Karpas-422 (cell line): ENCODE results near the gene OLFM3. TPM values are rescaled to one million over a fixed set of nuclear protein-coding genes. Genes with fewer than 3 reads are reported as not detected.

ENCODE experiments used
- DNase-seq: peaks from one replicate; pipeline ENCODE4 v3.0.0-alpha.2; 2015
- H2AFZ ChIP-seq: fragments of 200-600 bp; sonication (generic); 2 replicates; pipeline ENCODE4 v1.6.1; 2014; ENCODE audit warnings: antibody characterized with exemption, low read length, mixed read lengths
- H3K27ac ChIP-seq: fragments of 200-600 bp; sonication (generic); 2 replicates; pipeline ENCODE4 v1.5.1; 2014; ENCODE audit warnings: mild to moderate bottlenecking, low read length, moderate library complexity
- H3K27me3 ChIP-seq: fragments of 200-600 bp; sonication (generic); 2 replicates; pipeline ENCODE4 v1.6.1; 2014; ENCODE audit warnings: low read length, mixed read lengths
- H3K36me3 ChIP-seq: fragments of 200-600 bp; sonication (generic); 2 replicates; pipeline ENCODE4 v1.6.1; 2014; ENCODE audit warnings: low read length, mixed read lengths; ENCODE audit not compliant: insufficient read depth
- H3K4me1 ChIP-seq: fragments of 200-600 bp; sonication (generic); 2 replicates; pipeline ENCODE4 v1.6.1; 2014; ENCODE audit warnings: mild to moderate bottlenecking, low read length, mixed read lengths
- H3K4me2 ChIP-seq: fragments of 200-600 bp; sonication (generic); 2 replicates; pipeline ENCODE4 v1.6.1; 2014; ENCODE audit warnings: low read length, low read depth, mild to moderate bottlenecking; ENCODE audit not compliant: poor library complexity, severe bottlenecking
- H3K4me3 ChIP-seq: fragments of 200-600 bp; sonication (generic); 2 replicates; pipeline ENCODE4 v1.5.1; 2014; ENCODE audit warnings: mild to moderate bottlenecking, antibody characterized with exemption, low read length, mixed read lengths
- H3K79me2 ChIP-seq: fragments of 200-600 bp; sonication (generic); 2 replicates; pipeline ENCODE4 v1.6.1; 2014; ENCODE audit warnings: mild to moderate bottlenecking, low read length, mixed read lengths
- H3K9ac ChIP-seq: fragments of 200-600 bp; sonication (generic); 2 replicates; pipeline ENCODE4 v1.6.0; 2014; ENCODE audit warnings: low read length
- H3K9me2 ChIP-seq: fragments of 200-600 bp; sonication (generic), shearing (Covaris generic); replicated peaks from 2 replicates; pipeline ENCODE4 v1.6.0; 2014; ENCODE audit warnings: mild to moderate bottlenecking, low read length, moderate library complexity; ENCODE audit not compliant: insufficient read depth
- H3K9me3 ChIP-seq: fragments of 300-700, 200-600 bp; sonication (generic); 2 replicates; pipeline ENCODE4 v1.6.1; 2014; ENCODE audit warnings: low read length, mixed read lengths
- H4K20me1 ChIP-seq: fragments of 200-600 bp; sonication (generic); 2 replicates; pipeline ENCODE4 v1.6.1; 2014; ENCODE audit warnings: mild to moderate bottlenecking, antibody characterized with exemption, low read length, low read depth; ENCODE audit not compliant: insufficient read depth
- total RNA-seq: library from RNA; depleted of rRNA; stranded (reverse); fragments of >200 nt; shearing (Covaris generic); gene quantifications from 2 replicates; pipeline ENCODE4 v1.2.3, GENCODE V29; 2014; ENCODE audit warnings: low replicate concordance

The OLFM3 gene
- total RNA-seq, 1 experiment from 2014 or later = not detected

DNA sequence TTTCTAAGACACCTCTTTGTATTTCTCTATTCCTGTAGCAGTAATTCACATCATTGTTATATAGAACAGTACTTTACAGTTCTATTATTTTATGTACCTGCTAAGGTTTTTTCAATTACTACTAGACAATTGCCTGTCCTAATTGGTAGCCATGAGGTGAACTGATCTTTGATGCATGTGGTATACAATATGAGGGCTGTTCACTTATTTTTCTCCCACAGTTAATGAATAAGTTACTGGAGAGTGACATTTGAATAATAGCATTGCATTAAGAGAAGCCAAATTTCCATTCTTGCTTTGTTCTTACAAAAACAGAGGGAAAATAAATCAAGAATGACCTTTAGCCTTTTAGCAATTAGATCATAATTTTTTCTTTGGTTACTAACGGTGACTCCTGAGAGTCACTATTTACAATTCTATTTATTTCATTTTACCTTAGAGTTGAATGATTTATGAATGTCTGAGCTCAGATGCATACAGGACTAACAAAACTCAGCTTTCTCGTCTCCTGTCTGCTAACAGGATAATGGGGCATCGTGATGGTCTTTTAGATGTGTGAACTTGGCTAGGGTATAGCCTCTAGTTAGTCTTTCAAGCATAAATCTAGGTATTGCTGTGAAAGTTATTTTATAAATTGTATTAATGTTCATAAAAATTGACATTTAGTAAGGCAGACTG, 54.1 kb downstream of the OLFM3 start:
- DNase-seq = no peak
- Histone ChIP-seq H3K9ac (no peak overlapping the region), H3K9me2 (no peaks in the 10 kb centered on the region), H3K36me3 (no peaks in the 10 kb centered on the region), H2AFZ (no peak overlapping the region), H3K4me3 (no peak overlapping the region), H3K4me1 (no peaks in the 10 kb centered on the region), H3K9me3 (no peaks in the 10 kb centered on the region), H3K79me2 (no peaks in the 10 kb centered on the region), H3K27ac (no peak overlapping the region), H3K27me3 (no peaks in the 10 kb centered on the region), H3K4me2 (no peak overlapping the region), H4K20me1 (no peaks in the 10 kb centered on the region)

DNA sequence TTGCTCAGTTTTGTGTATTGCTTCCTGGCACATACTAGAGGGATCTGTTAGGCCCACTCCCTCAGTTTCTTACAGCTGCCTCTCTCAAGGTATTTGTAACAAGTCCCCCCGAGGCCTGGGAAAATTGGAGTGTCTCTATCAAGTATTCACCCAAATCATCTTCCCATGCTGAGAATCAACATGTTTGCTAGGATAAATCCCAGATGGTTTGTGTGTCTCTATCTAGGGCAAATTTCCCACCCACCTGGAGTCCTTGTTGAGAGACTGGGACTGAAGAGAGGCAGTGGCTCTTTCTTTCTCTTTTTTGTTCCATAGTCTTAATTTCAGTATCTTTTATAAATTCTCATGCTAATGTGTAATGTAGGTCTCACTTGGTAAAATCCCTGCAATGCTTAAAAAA, 58.0 kb downstream of the OLFM3 start:
- Histone ChIP-seq H2AFZ (no peak overlapping the region), H3K9ac (no peak overlapping the region), H3K9me3 (no peaks in the 10 kb centered on the region), H3K36me3 (no peaks in the 10 kb centered on the region), H3K27ac (no peak overlapping the region), H3K27me3 (no peaks in the 10 kb centered on the region), H3K4me3 (no peak overlapping the region), H4K20me1 (no peaks in the 10 kb centered on the region), H3K4me1 (no peaks in the 10 kb centered on the region), H3K4me2 (no peak overlapping the region), H3K9me2 (no peaks in the 10 kb centered on the region), H3K79me2 (no peaks in the 10 kb centered on the region)
- DNase-seq = no peak

DNA sequence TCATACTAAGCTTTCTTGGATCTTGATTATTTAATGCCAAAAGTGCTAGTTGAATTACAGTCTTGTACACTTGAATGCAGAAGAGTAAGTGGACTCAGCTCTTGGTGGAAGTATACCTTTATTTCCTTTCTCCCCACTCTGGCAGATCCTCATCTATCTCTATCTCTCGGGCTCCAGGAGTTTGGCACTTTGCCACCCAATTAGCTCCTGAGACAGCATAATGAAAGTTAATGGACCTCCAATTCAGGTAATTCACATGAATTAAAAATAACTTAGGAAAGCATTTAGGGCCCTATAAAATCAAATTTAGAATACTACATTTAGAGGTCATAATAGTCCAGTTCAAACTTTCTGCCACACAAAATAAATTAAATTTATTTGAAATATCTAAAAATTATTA, 67.4 kb downstream of the OLFM3 start:
- Histone ChIP-seq H3K4me3 (no peak overlapping the region), H3K4me2 (no peak overlapping the region), H3K36me3 (no peaks in the 10 kb centered on the region), H3K27ac (no peak overlapping the region), H2AFZ (no peak overlapping the region), H3K9ac (no peak overlapping the region), H3K79me2 (no peaks in the 10 kb centered on the region), H4K20me1 (no peaks in the 10 kb centered on the region), H3K9me2 (no peaks in the 10 kb centered on the region), H3K4me1 (no peaks in the 10 kb centered on the region), H3K27me3 (no peaks in the 10 kb centered on the region), H3K9me3 (no peaks in the 10 kb centered on the region)
- DNase-seq = no peak

DNA sequence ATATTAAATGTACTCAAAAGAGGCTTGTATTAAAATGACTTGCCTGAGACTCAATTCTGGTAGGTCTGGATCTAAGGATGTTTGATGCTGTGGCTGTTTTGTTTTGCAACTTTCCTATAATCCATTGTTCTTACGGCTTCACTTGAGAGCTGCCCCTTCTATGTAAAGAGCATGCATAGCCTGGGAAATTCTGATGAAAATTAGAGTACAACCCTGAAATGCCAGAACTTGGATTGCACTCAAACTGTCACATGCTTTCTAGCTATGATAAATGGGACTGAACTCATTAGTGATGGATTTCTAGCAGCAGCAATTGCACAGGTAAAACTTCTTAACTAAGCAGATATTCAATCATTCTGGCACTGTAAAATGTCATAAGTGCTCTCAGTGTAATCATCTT, 67.9 kb downstream of the OLFM3 start:
- no peak overlapping the region for H3K4me3 ChIP-seq
- no peak overlapping the region for H3K4me2 ChIP-seq
- no peaks in the 10 kb centered on the region for H3K4me1 ChIP-seq
- no peak for DNase-seq
- H3K27ac ChIP-seq = no peak overlapping the region
- H3K79me2 ChIP-seq = no peaks in the 10 kb centered on the region
- H3K9ac ChIP-seq = no peak overlapping the region
- H3K9me2 ChIP-seq = no peaks in the 10 kb centered on the region
- H4K20me1 ChIP-seq = no peaks in the 10 kb centered on the region
- no peak overlapping the region for H2AFZ ChIP-seq
- H3K9me3 ChIP-seq = no peaks in the 10 kb centered on the region
- no peaks in the 10 kb centered on the region for H3K36me3 ChIP-seq
- H3K27me3 ChIP-seq = no peaks in the 10 kb centered on the region

DNA sequence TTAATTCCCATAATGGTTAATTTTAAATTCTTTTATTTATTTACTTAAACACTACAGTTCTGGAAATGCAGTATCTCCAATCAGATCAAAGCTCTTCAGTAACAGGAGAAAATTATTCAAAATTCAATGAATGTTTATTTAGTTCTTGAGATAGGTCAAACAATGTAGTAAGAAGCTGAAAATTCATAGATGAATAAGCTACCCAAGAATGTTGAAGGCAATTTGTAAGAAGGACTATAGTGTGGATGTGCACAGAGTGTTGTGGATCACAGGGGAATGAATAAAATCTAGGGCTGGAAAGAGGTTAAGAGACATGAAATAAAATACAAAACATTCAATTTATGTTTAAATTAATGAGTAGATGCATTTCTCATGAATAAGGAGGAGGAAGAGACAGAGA, 72.0 kb downstream of the OLFM3 start:
- no peaks in the 10 kb centered on the region for H3K9me3 ChIP-seq
- H3K4me1 ChIP-seq = no peaks in the 10 kb centered on the region
- no peak overlapping the region for H3K27ac ChIP-seq
- no peaks in the 10 kb centered on the region for H3K36me3 ChIP-seq
- DNase-seq = no peak
- no peaks in the 10 kb centered on the region for H4K20me1 ChIP-seq
- H3K4me2 ChIP-seq = no peak overlapping the region
- no peak overlapping the region for H2AFZ ChIP-seq
- no peaks in the 10 kb centered on the region for H3K27me3 ChIP-seq
- H3K9me2 ChIP-seq = no peaks in the 10 kb centered on the region
- H3K9ac ChIP-seq = no peak overlapping the region
- H3K4me3 ChIP-seq = no peak overlapping the region
- H3K79me2 ChIP-seq = no peaks in the 10 kb centered on the region

DNA sequence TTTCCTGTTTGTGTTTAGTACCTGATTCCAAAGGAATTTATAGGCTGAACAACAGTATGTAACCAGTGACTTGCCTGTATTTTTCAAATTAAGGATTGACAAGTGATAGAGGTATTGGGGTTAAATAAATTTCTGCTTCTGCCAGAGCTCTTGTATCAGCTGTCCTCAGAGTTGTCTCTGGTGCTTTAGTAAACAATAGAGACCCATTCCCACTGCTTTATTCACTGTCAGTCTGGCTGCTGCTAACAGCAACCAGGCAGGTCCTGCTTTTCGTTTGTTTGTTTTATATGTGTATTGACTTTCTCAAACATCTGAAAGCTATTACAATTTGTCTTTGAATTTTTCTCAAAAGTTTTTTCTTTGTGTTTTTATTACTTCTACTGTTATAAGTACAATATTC, 76.1 kb downstream of the OLFM3 start:
- no peaks in the 10 kb centered on the region for H4K20me1 ChIP-seq
- H3K27ac ChIP-seq = no peak overlapping the region
- no peaks in the 10 kb centered on the region for H3K79me2 ChIP-seq
- H3K4me1 ChIP-seq = no peaks in the 10 kb centered on the region
- no peak overlapping the region for H3K9ac ChIP-seq
- no peaks in the 10 kb centered on the region for H3K9me2 ChIP-seq
- DNase-seq = no peak
- no peak overlapping the region for H3K4me3 ChIP-seq
- H2AFZ ChIP-seq = no peak overlapping the region
- H3K27me3 ChIP-seq = no peaks in the 10 kb centered on the region
- no peaks in the 10 kb centered on the region for H3K9me3 ChIP-seq
- no peaks in the 10 kb centered on the region for H3K36me3 ChIP-seq
- H3K4me2 ChIP-seq = no peak overlapping the region

DNA sequence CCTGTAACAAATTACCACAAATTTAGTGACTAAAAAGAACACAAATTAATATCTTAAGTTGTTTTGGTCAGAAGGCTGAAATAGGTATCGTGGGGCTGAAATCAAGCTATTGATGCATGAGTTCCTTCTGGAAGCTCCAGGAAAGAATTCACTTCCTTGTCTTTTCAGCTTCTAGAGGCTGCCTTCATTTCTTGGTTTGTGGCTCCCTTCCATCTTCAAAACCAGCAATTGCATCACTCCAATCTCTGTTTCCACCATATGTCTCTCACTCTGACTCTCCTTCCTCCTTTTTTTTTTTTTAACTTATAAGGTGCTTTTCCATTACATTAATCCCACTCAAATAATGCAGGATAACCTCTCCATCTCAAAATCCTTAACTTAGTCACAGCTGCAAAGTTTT, 78.4 kb downstream of the OLFM3 start:
- Histone ChIP-seq H3K27ac (no peak overlapping the region), H2AFZ (no peak overlapping the region), H3K9ac (no peak overlapping the region), H3K27me3 (no peaks in the 10 kb centered on the region), H3K79me2 (no peaks in the 10 kb centered on the region), H3K4me2 (no peak overlapping the region), H3K4me1 (no peaks in the 10 kb centered on the region; the same call in 1 of the 2 replicates), H3K9me3 (no peaks in the 10 kb centered on the region), H3K36me3 (no peaks in the 10 kb centered on the region), H3K4me3 (no peak overlapping the region), H4K20me1 (no peaks in the 10 kb centered on the region), H3K9me2 (no peaks in the 10 kb centered on the region)
- DNase-seq = no peak

DNA sequence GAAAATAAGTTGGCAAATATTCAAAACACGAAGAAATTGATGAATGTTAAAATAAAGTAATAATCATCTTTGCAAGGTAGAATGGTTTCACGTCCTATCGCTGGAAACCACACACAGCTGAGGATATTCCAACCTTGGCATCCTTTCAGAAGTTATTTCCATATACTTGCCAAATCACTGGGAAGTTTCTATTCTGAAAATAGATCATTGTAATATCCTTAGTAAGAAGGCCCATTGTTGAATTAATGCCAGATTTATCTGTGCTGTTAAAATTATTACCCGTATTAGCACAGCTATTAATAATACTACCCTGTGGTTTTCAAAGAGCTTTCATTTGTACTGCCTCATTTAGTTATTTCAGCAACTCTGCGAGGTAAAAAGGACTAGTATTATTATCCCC, 81.1 kb downstream of the OLFM3 start:
- Histone ChIP-seq H3K27ac (no peak overlapping the region), H3K9me2 (no peaks in the 10 kb centered on the region), H3K36me3 (no peaks in the 10 kb centered on the region), H3K4me2 (no peak overlapping the region), H2AFZ (no peak overlapping the region), H4K20me1 (no peaks in the 10 kb centered on the region), H3K4me1 (no peaks in the 10 kb centered on the region; the same call in 1 of the 2 replicates), H3K4me3 (no peak overlapping the region), H3K27me3 (no peaks in the 10 kb centered on the region), H3K9me3 (no peaks in the 10 kb centered on the region), H3K9ac (no peak overlapping the region), H3K79me2 (no peaks in the 10 kb centered on the region)
- no peak for DNase-seq
